ENCODE measurements around the gene MRPS18B.

DNA sequence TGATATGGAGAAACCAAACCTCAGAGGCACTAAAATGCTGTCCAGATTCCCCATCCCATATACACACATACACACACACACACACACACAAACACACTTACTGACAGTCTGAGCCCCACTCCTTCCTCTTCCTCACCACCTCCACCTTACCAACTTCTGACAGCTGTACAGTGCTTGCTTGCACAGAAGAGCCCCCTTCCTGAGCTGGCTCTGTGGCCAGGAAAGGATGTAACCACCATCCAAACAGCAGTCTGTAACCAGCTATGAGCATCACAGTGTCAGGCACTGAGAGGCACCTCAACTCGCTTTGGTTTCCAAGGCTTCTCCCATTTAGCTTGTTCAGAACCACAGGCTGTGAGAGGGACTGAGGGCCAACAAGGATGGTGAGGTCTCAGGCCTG, 23.4 kb downstream of the MRPS18B start:
- no peak for TF ChIP-seq CTCF (IDR thresholded peaks at IDR 0.05)
- no peak for TF ChIP-seq RFX5 (IDR thresholded peaks at IDR 0.05; ENCODE audit: low read length)
- TF ChIP-seq, protein P1, sequence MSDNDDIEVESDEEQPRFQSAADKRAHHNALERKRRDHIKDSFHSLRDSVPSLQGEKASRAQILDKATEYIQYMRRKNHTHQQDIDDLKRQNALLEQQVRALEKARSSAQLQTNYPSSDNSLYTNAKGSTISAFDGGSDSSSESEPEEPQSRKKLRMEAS (IDR thresholded peaks at IDR 0.05; ENCODE audit: low read depth): no peak

Measured in SK-N-SH (cell line).